ENCODE results near the gene CD37. TPM values are rescaled to one million over a fixed set of nuclear protein-coding genes. Genes with fewer than 3 reads are reported as not detected.

Gene CD37
- total and polyA plus RNA-seq, 10 of the 15 experiments (the other 5 are each of a cell fraction or from before 2014, with no cell fraction given), result 34.1 to 359 (median 108) TPM

- TF ChIP-seq ZBTB40 (IDR thresholded peaks at IDR 0.05; ENCODE audit: borderline replicate concordance) (no peak), SKIL (IDR thresholded peaks at IDR 0.05; ENCODE audit: low read depth, poor library complexity, severe bottlenecking) (peak; percentile 35), EED (IDR thresholded peaks at IDR 0.05; ENCODE audit: low read depth) (no peak), RUNX3 (IDR thresholded peaks at IDR 0.05; ENCODE audit: low read length) (peak; percentile 28; the same call in 1 of the 2 replicates), MXI1 (IDR thresholded peaks at IDR 0.05; ENCODE audit: low read depth, low read length) (no peak), SMAD5 (IDR thresholded peaks at IDR 0.05; ENCODE audit: low read depth) (no peak), REST (IDR thresholded peaks at IDR 0.05; ENCODE audit: low read depth, low read length) (no peak), KAT2A (conservative IDR thresholded peaks at IDR 0.05; ENCODE audit: control insufficient read depth, low read depth, low read length) (no peak), NFYA (IDR thresholded peaks at IDR 0.05; ENCODE audit: borderline replicate concordance, low read depth, low read length) (no peak), NBN (IDR thresholded peaks at IDR 0.05) (0 out of 2 replicates have a peak, but pooled peaks have one; percentile 32), NFXL1 (IDR thresholded peaks at IDR 0.05; ENCODE audit: borderline replicate concordance) (no peak)
Measured at GRCh38 chr19:49326165-49326704, 9.0 kb upstream of the CD37 start (continued).

Data from GM12878 (cell line).